Measurements from ENCODE around the gene AUTS2. TPM values are rescaled to one million over a fixed set of nuclear protein-coding genes. Genes with fewer than 3 reads are reported as not detected.

The AUTS2 gene
- total RNA-seq, 1 experiment from 2014 or later, result 256 TPM

DNA sequence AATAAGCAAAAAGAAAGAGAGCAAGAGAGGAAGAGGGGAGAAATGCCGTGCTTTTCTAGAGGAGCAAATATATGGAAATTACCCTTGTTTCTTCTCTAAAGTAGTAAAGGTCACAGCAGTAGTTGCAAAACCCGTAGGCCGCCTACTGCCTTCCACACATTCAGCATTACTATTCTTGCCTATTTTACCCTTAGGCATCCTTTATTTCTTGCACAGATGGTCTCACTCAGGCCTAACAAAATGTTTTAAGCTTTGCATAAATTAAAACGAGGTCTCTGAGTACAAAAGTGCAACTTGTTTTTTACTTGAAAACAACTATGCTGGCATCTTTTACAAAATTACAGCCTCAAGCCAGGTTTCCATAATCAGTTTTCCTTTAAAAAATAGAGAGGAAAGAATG lies 644.6 kb downstream of the AUTS2 start:
- TF ChIP-seq, protein P1, sequence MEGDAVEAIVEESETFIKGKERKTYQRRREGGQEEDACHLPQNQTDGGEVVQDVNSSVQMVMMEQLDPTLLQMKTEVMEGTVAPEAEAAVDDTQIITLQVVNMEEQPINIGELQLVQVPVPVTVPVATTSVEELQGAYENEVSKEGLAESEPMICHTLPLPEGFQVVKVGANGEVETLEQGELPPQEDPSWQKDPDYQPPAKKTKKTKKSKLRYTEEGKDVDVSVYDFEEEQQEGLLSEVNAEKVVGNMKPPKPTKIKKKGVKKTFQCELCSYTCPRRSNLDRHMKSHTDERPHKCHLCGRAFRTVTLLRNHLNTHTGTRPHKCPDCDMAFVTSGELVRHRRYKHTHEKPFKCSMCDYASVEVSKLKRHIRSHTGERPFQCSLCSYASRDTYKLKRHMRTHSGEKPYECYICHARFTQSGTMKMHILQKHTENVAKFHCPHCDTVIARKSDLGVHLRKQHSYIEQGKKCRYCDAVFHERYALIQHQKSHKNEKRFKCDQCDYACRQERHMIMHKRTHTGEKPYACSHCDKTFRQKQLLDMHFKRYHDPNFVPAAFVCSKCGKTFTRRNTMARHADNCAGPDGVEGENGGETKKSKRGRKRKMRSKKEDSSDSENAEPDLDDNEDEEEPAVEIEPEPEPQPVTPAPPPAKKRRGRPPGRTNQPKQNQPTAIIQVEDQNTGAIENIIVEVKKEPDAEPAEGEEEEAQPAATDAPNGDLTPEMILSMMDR (conservative IDR thresholded peaks at IDR 0.05), result no peak
- no peak overlapping the region for H2BK120ac ChIP-seq (ENCODE audit: low read depth, low read length, poor library complexity, severe bottlenecking)
- no peak overlapping the region for H3K14ac ChIP-seq (ENCODE audit: insufficient read depth, low read length)
- Mint-ChIP-seq H3K36me3 (ENCODE audit: insufficient read depth in 1 of 3, low read depth in 3 of 3) (no peaks in the 10 kb centered on the region), H3K27ac (no peak overlapping the region), H3K4me3 (no peak overlapping the region), H3K9me3 (peaks cover 0 to 2% of the 10 kb centered on the region in 2 experiments; a peak in 3 of 5 replicates), H3K4me1 (peaks cover 17 to 21% of the 10 kb centered on the region in 2 experiments), H3K27me3 (ENCODE audit: low read depth) (no peaks in the 10 kb centered on the region)
- H3K4me2 ChIP-seq (ENCODE audit: insufficient read depth, insufficient read length, low read length), result no peak overlapping the region
- H3K79me1 ChIP-seq (ENCODE audit: insufficient read depth, low read depth, low read length, poor library complexity, severe bottlenecking), result no peaks in the 10 kb centered on the region
- no peaks in the 10 kb centered on the region for H3K9me3 ChIP-seq (ENCODE audit: control insufficient read depth, low read depth, low read length)
- no peak overlapping the region for H2BK15ac ChIP-seq (ENCODE audit: low read depth, low read length)
- no peak overlapping the region for H2AK5ac ChIP-seq (ENCODE audit: insufficient read length, low read length)
- H3K23me2 ChIP-seq (ENCODE audit: insufficient read length, low read depth, low read length, poor library complexity, severe bottlenecking), result no peaks in the 10 kb centered on the region
- H3K23ac ChIP-seq (ENCODE audit: insufficient read length, low read depth, low read length), result no peak overlapping the region
- H2BK12ac ChIP-seq (ENCODE audit: insufficient read length, low read depth, low read length), result no peak overlapping the region
- no peak overlapping the region for H3K56ac ChIP-seq (ENCODE audit: insufficient read length, low read depth, low read length)
- no peak overlapping the region for H2BK5ac ChIP-seq (ENCODE audit: insufficient read length, low read length)
- H2BK20ac ChIP-seq (ENCODE audit: low read depth, low read length, poor library complexity, severe bottlenecking), result no peak overlapping the region
- WGBS (ENCODE audit: extremely low coverage, insufficient read length, low lambda C conversion rate), result no CpG with 5 or more reads among the region's 4 CpGs
- H3K18ac ChIP-seq (ENCODE audit: insufficient read length, low read depth, low read length), result no peak overlapping the region
- no peak overlapping the region for H4K91ac ChIP-seq (ENCODE audit: insufficient read length, low read depth, low read length)
- no peak overlapping the region for H3T11ph ChIP-seq (ENCODE audit: low read length)
- no peak overlapping the region for H3K4ac ChIP-seq (ENCODE audit: low read depth, low read length)
- H2AFZ ChIP-seq (ENCODE audit: low read length), result no peak overlapping the region
- DNase-seq, result no peak
- no peak overlapping the region for H3K27ac ChIP-seq (ENCODE audit: insufficient read length, low read depth, low read length)
- H3K4me1 ChIP-seq (ENCODE audit: insufficient read depth, low read length), result peaks cover 6% of the 10 kb centered on the region; the same call in 1 of the 2 replicates
- H4K20me1 ChIP-seq (ENCODE audit: control insufficient read depth, insufficient read depth, insufficient read length), result no peaks in the 10 kb centered on the region
- H3K79me2 ChIP-seq (ENCODE audit: insufficient read depth, low read length), result no peaks in the 10 kb centered on the region
- H3K9ac ChIP-seq (ENCODE audit: extremely low read depth, insufficient read length, low read length), result no peak overlapping the region
- no peaks in the 10 kb centered on the region for H3K27me3 ChIP-seq (ENCODE audit: insufficient read depth, low read length)
- H4K5ac ChIP-seq (ENCODE audit: insufficient read length, low read depth, low read length), result no peak overlapping the region
- H4K8ac ChIP-seq (replicated peaks; ENCODE audit: insufficient read length, low read depth, low read length), result no peak overlapping the region

Measured in H9 (cell line).